ENCODE data around the gene UBE2L5. TPM values are rescaled to one million over a fixed set of nuclear protein-coding genes. Genes with fewer than 3 reads are reported as not detected.

Gene UBE2L5
- total RNA-seq, 1 experiment from 2014 or later: not detected

GRCh38 chr13:30416471-30416870, 5.8 kb upstream of the UBE2L5 start:
- intact Hi-C loops (cut with micrococcal nuclease): no loop called here
- DNase-seq: no peak
- POLR2A ChIA-PET (ENCODE audit: unreplicated experiment): no interaction called here
- no TSS peak for BruUV-seq (replicated peaks)
- Histone ChIP-seq H2AFZ (ENCODE audit: low read length) (no peak overlapping the region), H3K79me2 (ENCODE audit: low read length) (no peaks in the 10 kb centered on the region), H3K36me3 (ENCODE audit: low read depth, low read length) (no peaks in the 10 kb centered on the region), H3K27ac (ENCODE audit: low read length) (no peak overlapping the region), H3K4me1 (ENCODE audit: insufficient read depth, low read length) (peaks cover 10% of the 10 kb centered on the region), H3K9ac (ENCODE audit: low read length) (no peak overlapping the region), H3K4me2 (ENCODE audit: low read length) (no peak overlapping the region), H3K4me3 (ENCODE audit: low read length) (no peak overlapping the region), H3K9me2 (replicated peaks; ENCODE audit: low read length) (no peaks in the 10 kb centered on the region), H3K27me3 (ENCODE audit: low read length) (no peaks in the 10 kb centered on the region), H3K9me3 (ENCODE audit: low read length) (no peaks in the 10 kb centered on the region), H4K20me1 (ENCODE audit: low read length) (no peaks in the 10 kb centered on the region), H3F3A (ENCODE audit: low read length, unreplicated experiment) (no peaks in the 10 kb centered on the region)
- no peak for ATAC-seq
- no peak for TF ChIP-seq EZH2phosphoT487 (IDR thresholded peaks at IDR 0.05; ENCODE audit: borderline replicate concordance, low read length)
- no peak for TF ChIP-seq EZH2 (IDR thresholded peaks at IDR 0.05; ENCODE audit: low read length, unreplicated experiment)
- TF ChIP-seq, protein P1, sequence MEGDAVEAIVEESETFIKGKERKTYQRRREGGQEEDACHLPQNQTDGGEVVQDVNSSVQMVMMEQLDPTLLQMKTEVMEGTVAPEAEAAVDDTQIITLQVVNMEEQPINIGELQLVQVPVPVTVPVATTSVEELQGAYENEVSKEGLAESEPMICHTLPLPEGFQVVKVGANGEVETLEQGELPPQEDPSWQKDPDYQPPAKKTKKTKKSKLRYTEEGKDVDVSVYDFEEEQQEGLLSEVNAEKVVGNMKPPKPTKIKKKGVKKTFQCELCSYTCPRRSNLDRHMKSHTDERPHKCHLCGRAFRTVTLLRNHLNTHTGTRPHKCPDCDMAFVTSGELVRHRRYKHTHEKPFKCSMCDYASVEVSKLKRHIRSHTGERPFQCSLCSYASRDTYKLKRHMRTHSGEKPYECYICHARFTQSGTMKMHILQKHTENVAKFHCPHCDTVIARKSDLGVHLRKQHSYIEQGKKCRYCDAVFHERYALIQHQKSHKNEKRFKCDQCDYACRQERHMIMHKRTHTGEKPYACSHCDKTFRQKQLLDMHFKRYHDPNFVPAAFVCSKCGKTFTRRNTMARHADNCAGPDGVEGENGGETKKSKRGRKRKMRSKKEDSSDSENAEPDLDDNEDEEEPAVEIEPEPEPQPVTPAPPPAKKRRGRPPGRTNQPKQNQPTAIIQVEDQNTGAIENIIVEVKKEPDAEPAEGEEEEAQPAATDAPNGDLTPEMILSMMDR (conservative IDR thresholded peaks at IDR 0.05; ENCODE audit: low read depth, low read length): no peak
- CTCF ChIA-PET: no interaction called here

DNA sequence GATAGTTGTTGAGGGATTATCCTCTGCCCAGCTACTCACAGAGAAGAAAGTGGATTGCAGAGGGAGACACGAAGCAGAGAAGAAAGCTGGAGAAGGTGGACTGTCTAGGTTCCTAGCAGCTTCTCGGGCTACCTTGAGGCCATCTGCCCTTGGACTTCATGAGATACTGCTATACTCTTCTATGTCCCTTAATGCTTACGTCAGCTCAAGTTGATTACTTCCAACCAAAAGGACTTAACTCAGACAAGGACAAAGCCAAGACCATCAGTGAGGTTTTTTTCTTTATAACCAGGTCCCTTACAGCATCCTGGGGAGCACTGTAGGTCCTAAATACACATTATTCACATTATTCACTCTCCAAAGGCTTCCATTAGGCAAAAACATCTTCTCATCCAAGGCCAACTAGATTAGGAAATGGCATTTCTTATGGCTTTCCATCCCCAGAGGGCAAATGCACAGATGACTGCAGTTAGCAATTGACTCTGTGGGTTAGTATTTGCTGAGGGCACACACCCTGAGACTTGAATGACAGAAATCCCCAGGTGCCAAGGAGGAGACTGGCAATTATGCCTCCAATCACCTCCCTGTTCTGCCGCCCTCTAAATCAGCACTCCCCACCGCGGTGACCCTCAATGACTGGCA, 4.1 kb upstream of the UBE2L5 start:
- DNase-seq (no peak), ATAC-seq (no peak)
- peaks cover 16% of the 10 kb centered on the region for H3K4me1 ChIP-seq (ENCODE audit: insufficient read depth, low read length)
- no peaks in the 10 kb centered on the region for H3K9me3 ChIP-seq (ENCODE audit: low read length)
- no peaks in the 10 kb centered on the region for H3K36me3 ChIP-seq (ENCODE audit: low read depth, low read length)
- CTCF ChIA-PET: no interaction called here
- H3K9me2 ChIP-seq (replicated peaks; ENCODE audit: low read length): no peaks in the 10 kb centered on the region
- no peak overlapping the region for H3K4me2 ChIP-seq (ENCODE audit: low read length)
- no peaks in the 10 kb centered on the region for H3K79me2 ChIP-seq (ENCODE audit: low read length)
- H2AFZ ChIP-seq (ENCODE audit: low read length): no peak overlapping the region
- no peaks in the 10 kb centered on the region for H3F3A ChIP-seq (ENCODE audit: low read length, unreplicated experiment)
- H3K27ac ChIP-seq (ENCODE audit: low read length): no peak overlapping the region
- H3K9ac ChIP-seq (ENCODE audit: low read length): no peak overlapping the region
- BruUV-seq (replicated peaks): no TSS peak
- H3K4me3 ChIP-seq (ENCODE audit: low read length): no peak overlapping the region
- TF ChIP-seq EZH2 (IDR thresholded peaks at IDR 0.05; ENCODE audit: low read length, unreplicated experiment): no peak
- no peaks in the 10 kb centered on the region for H3K27me3 ChIP-seq (ENCODE audit: low read length)
- intact Hi-C loops (cut with micrococcal nuclease): no loop called here
- POLR2A ChIA-PET (ENCODE audit: unreplicated experiment): no interaction called here
- H4K20me1 ChIP-seq (ENCODE audit: low read length): no peaks in the 10 kb centered on the region

- H3K79me2 ChIP-seq (ENCODE audit: low read length): no peaks in the 10 kb centered on the region
- BruUV-seq (replicated peaks): no TSS peak
- no peaks in the 10 kb centered on the region for H3K27me3 ChIP-seq (ENCODE audit: low read length)
- DNase-seq (no peak), ATAC-seq (no peak)
- no peak overlapping the region for H3K27ac ChIP-seq (ENCODE audit: low read length)
- no peak for TF ChIP-seq EZH2phosphoT487 (IDR thresholded peaks at IDR 0.05; ENCODE audit: borderline replicate concordance, low read length)
- TF ChIP-seq EZH2 (IDR thresholded peaks at IDR 0.05; ENCODE audit: low read length, unreplicated experiment): no peak
- TF ChIP-seq, protein P1 (conservative IDR thresholded peaks at IDR 0.05; ENCODE audit: low read depth, low read length): no peak
- H3F3A ChIP-seq (ENCODE audit: low read length, unreplicated experiment): no peaks in the 10 kb centered on the region
- no peak overlapping the region for H3K4me3 ChIP-seq (ENCODE audit: low read length)
- H2AFZ ChIP-seq (ENCODE audit: low read length): no peak overlapping the region
- intact Hi-C loops (cut with micrococcal nuclease): no loop called here
- no peak overlapping the region for H3K4me2 ChIP-seq (ENCODE audit: low read length)
- ChIA-PET POLR2A (ENCODE audit: unreplicated experiment) (no interaction called here), CTCF (no interaction called here)
- no peaks in the 10 kb centered on the region for H4K20me1 ChIP-seq (ENCODE audit: low read length)
- H3K9ac ChIP-seq (ENCODE audit: low read length): no peak overlapping the region
- no peaks in the 10 kb centered on the region for H3K9me3 ChIP-seq (ENCODE audit: low read length)
- H3K4me1 ChIP-seq (ENCODE audit: insufficient read depth, low read length): peaks cover 16% of the 10 kb centered on the region
- no peaks in the 10 kb centered on the region for H3K9me2 ChIP-seq (replicated peaks; ENCODE audit: low read length)
- H3K36me3 ChIP-seq (ENCODE audit: low read depth, low read length): no peaks in the 10 kb centered on the region
Measured at GRCh38 chr13:30418717-30419459, 3.4 kb upstream of the UBE2L5 start.

Measured in PC-3 (cell line).